Dermis blood vessel endothelial cell (primary cell): Measurements from ENCODE around the gene CYLD. TPM values are rescaled to one million over a fixed set of nuclear protein-coding genes. Genes with fewer than 3 reads are reported as not detected.

Experiments used
- DNase-seq: peaks from one replicate; pipeline ENCODE4 v3.0.0; 2010
- total RNA-seq: library from RNA; depleted of rRNA; stranded (reverse); fragments of >200 nt; gene quantifications from 2 replicates; pipeline ENCODE4 v1.2.3, GENCODE V29; 2014

CYLD gene
- total RNA-seq, 1 donor from 2014 or later, result 59.1 TPM

- peak; percentile 7 for DNase-seq
These were observed 79.7 kb downstream of the CYLD start for GRCh38 chr16:50821586-50821985.

- DNase-seq, result no peak
These were observed 80.8 kb downstream of the CYLD start for GRCh38 chr16:50822671-50823070.

- no peak for DNase-seq
These were observed 85.0 kb downstream of the CYLD start for GRCh38 chr16:50826797-50827316.

DNA sequence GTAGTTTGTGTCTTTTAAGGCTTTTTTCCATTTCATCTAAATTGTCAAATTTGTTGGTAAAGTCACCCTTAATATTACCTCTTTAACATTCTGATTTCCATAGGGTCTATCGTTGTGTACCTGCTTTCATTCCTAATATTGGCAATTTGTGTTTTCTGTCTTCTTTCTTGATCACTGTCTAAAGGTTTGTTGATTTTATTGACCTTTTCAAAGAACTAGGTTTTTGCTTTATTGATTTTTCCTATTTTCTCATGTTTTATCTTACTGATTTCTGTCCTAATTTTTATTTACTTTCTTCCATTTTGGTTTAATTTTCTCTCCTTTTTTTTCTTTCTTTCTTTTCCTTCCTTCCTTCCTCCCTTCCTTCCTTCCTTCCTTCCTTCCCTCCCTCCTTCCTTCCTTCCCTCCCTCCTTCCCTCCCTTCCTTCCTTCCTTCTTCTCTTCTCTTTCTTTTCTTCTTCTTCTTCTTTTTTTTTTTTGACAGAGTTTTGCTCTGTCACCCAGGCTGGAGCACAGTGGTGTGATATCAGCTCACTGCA is 86.3 kb downstream of the CYLD start:
- DNase-seq, result no peak

DNA sequence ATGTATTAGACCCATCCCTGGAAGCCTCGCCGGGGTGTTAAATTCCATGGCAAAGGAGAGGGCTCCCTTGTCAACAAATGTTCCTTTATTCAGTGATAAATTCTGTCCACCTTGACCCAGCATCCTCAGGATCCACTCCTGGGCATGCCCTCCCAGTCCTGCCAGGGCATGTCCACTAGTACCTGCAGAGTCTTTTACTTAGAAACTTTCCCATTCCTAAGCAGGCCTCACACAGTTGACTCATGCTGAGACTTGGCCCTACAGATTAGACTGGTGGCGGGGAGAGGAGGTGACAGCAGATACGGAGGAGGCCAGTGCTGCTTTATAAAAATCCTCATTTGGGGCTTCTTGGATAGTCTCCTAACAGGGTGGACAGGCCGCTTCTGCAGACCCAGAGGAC is 88.8 kb downstream of the CYLD start:
- DNase-seq, result no peak

- no peak for DNase-seq
These were observed 89.9 kb downstream of the CYLD start for GRCh38 chr16:50831751-50832150.

- no peak for DNase-seq
These were observed 92.0 kb downstream of the CYLD start for GRCh38 chr16:50833929-50834328.

GRCh38 chr16:50834701-50835100 is 92.8 kb downstream of the CYLD start:
- DNase-seq, result no peak

DNA sequence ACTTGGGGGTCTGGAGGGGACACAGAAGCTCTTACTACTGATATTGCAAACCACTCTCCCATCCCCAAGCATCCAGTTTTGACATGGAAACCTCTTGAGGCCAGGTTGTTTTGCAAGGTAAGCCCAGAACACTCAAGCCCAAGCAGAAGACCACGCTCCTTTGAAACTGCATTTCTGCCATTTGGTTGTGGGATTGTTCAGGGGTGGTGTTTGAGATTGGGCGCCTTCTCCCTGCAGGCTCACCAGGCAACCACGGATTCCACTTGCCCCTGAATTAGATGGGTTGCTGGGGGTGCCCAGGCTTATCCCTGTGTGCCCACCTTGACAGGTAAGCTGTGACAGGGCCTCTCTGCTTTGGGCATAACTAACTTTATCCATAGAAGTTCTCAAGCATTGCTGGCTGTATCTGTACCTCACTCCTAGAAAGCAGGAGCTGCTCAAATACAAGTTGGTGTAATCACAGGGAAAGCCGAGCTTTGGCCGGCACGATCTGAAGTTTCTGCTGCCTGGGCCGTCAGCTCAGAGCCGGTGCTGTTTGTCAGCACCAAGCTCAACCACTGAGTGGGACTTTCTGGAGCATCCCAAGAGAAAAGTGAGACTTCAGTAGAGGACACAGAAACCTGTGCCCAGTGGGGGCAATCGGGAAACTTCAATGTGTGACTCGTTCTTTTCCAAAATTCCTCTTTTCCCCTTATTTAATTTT is 93.6 kb downstream of the CYLD start:
- DNase-seq, result no peak

GRCh38 chr16:50836121-50836621 is 94.3 kb downstream of the CYLD start:
- DNase-seq, result peak; percentile 30

DNA sequence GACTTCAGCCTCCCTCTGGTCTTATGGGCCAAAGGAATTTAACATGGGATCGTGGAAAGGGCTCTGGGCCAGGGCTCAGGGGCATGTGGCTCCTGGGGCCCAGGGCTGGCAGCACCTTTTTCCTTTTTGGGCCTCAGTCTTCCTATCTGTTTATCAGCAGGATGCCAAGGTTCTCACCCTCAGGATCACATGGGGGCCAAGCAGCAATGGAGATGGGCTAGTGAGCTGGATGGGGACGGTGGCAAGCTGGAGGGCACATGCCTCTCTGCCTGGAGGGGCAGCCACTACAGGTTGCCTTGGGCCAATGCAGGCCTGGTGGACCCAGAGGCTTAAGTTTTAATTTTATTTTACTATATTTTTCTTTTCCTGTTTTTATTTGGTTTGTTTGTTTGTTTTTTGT is 95.4 kb downstream of the CYLD start:
- no peak for DNase-seq

- no peak for DNase-seq
These were observed 96.3 kb downstream of the CYLD start for GRCh38 chr16:50838165-50838564.

GRCh38 chr16:50838885-50839284 is 97.0 kb downstream of the CYLD start:
- DNase-seq, result no peak

DNA sequence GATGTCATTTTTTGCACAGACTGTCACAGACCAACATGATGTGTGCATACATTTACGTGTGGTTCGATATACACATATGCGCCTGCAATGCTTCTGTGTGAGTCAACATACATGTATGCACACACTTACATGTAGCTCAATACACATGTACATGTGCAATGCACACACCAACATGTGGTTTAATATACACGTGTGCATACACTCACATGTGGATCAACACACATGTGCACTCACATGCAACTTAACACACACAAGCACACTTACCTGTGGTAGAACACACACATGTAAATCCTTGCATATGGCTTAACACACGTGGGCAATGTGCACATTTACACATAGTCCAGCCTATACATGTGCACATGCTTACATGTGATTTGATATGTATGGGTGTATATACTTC is 97.5 kb downstream of the CYLD start:
- DNase-seq, result no peak

DNA sequence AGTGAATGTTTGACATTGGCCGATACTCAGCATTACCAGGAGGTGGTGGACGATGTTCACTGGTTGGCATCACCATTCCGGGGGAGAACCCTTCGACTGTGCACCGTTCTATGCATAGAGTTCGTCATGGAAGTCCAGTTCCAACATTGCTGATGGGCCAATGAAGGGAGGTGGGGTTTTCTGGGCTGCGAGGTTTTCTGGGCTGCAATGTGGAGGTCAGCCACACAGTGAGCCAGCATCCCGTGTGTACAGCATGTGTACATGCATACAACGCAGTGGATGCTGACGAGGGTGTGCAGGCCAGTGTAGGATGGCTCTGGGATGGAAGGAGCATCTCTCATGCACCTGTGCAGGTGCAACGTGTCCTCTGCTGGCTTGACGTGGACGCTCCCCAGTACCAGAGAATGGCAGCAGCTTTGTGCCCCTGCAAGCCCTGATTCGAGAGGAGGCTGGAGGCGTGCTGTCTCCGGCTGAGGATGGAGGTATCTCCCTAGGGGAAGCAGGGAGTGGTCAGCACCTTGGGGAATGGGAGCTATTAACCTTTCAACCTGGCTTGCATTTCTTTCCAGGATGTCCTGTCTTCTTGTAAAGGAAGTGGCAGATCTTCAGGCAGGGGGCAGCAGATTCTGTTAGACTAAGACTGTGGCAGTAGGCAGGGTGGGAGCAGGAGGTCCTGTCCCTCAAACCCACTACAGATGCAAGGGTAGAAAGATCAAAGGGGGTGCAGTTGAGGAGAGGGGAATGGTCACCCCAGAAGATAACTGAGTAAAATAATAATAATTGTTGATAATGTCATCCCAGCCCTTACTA is 98.2 kb downstream of the CYLD start:
- DNase-seq, result no peak

DNA sequence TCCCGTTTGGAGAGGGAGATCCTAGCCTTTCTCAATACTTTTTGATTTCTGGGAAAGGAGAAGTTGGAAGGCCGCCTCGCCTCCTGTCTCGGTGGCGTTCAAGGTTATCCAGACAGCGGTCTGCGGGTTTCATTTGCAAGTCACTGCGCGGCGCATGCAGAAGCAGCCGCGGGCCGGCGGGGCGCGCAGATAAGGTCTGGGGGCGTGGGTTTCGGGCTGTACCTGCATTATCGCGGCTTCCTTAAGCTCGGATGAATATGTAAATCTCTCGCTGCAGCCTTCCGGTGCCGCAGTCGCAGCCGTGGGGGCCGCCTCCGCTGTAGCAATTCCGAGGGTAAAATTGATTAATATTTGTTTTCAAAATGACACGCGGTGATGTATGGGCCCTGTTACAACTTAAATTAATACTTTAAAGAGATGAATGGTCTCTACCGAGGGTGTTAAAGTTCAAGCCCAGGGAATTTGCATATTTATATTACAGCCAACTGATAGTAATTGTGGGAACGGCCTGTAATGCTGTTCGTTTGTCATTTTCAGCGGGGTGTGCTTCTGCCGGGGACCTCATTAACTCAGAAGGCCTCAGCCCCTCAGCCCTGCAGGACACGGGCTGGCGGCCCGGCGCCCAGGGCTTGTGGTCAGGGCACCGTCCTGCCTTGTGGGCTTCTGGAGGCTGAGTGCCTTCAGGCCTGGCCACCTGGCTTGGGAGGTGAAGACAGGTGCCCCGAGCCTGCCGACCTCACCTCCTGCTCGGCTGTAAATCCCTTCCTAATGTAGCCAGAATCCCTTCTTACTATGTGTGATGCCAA is 99.4 kb downstream of the CYLD start:
- no peak for DNase-seq

- DNase-seq, result no peak
These were observed 100.2 kb downstream of the CYLD start for GRCh38 chr16:50842013-50842505.

- no peak for DNase-seq
These were observed 100.7 kb downstream of the CYLD start for GRCh38 chr16:50842589-50842988.

GRCh38 chr16:50844840-50845239 is 103.0 kb downstream of the CYLD start:
- DNase-seq, result no peak

GRCh38 chr16:50845296-50845695 is 103.4 kb downstream of the CYLD start:
- DNase-seq, result no peak

DNA sequence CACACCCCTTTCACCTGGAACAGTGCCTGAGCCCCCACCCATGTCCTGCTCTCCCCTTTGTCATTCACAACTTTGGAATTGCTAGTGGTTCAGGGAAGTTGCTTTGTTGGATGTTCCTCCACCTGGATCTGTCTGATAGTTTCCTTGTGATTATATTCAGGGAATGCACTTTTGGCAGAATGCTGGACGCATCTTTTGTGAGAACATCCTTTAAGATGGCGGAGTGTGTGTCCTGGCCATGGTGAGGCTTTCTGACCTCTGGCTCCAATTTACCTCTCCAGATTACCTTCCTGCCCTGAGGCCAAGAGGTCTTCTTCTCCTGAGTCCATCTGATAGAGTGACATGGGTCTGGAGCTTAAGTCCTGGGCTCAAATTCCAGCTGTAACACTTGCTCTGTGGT is 104.6 kb downstream of the CYLD start:
- DNase-seq, result no peak

DNA sequence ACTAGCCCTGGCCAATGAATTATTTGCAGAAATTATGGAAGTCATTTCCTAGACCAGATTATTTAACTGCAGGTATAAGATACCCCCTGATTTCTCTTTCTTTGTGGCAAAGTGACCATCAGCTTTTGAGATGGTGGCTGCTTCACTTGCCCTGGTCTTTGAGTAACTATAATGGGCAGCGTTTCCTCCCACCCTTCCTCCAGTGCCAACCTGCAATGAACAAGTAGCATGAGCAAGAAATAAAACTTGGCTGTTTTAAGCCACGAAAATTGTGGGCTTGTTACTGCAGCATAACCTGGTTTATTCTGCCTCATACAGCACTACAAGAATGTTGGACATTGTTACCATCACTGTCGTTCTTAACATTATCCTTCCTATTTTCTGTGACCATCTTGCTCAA is 105.3 kb downstream of the CYLD start:
- DNase-seq, result no peak
